Right lobe of liver (tissue), 6 donors: ENCODE measurements around the gene TNFRSF13B. TPM values are rescaled to one million over a fixed set of nuclear protein-coding genes. Genes with fewer than 3 reads are reported as not detected.
"Not testable (repeated sequence)": the region's sequence is repeated elsewhere in the genome, so short reads cannot be mapped to it uniquely, and the experiment has no call there.

Experiments
- ATAC-seq, 4 donors: fragments of 200-7000 bp; cut with Tn5 transposase; one replicate each; pipeline ENCODE4 v1.9.1; 2020; ENCODE audit warnings: mild to moderate bottlenecking in 4 of 4, moderate library complexity in 4 of 4
- DNase-seq, 3 donors: peaks; one replicate each; pipeline ENCODE4 v3.0.0-alpha.2; 2020
- H3K27ac ChIP-seq, 3 donors: fragments of 200-600 bp; one replicate each; pipeline ENCODE4 v1.8.0; 2022
- H3K27me3 ChIP-seq, 2 donors: fragments of 200-600 bp; one replicate each; pipeline ENCODE4 v1.8.0; 2022
- H3K36me3 ChIP-seq, 4 donors: fragments of 200-600 bp; sonication (generic) in 1 of 4; one replicate each; pipeline versions ENCODE4 v1.5.1 to v1.8.0; 2017 to 2022; ENCODE audit warnings: control low read depth in 1 of 4
- H3K4me1 ChIP-seq, 4 donors: fragments of 200-600 bp; sonication (generic) in 1 of 4; one replicate each; pipeline versions ENCODE4 v1.5.1 to v1.8.0; 2017 to 2022; ENCODE audit warnings: control low read depth in 1 of 4
- H3K4me3 ChIP-seq, 3 donors: fragments of 200-600 bp; one replicate each; pipeline ENCODE4 v1.8.0; 2022
- H3K9me3 ChIP-seq, 4 donors: fragments of 200-600 bp; sonication (generic) in 1 of 4; one replicate each; pipeline versions ENCODE4 v1.5.1 to v1.8.0; 2017 to 2022; ENCODE audit warnings: control low read depth in 1 of 4
- CTCF ChIP-seq, 4 donors: fragments of 200-600 bp in 3 of 4; fragments of 450-650 bp in 1 of 4; IDR thresholded peaks; one replicate each; pipeline versions ENCODE4 v1.5.1 to v1.8.0; 2016 to 2022; ENCODE audit warnings: antibody characterized with exemption in 4 of 4, mild to moderate bottlenecking in 2 of 4
- POLR2A ChIP-seq: fragments of 450-650 bp; IDR thresholded peaks from one replicate; pipeline ENCODE4 v1.6.1; 2017; ENCODE audit warnings: antibody characterized with exemption, mild to moderate bottlenecking
- WGBS: methylation state at CpG from one replicate; pipeline ENCODE4 v1.1.6; 2018; ENCODE audit warnings: low coverage, low lambda C conversion rate; ENCODE audit not compliant: insufficient coverage; ENCODE audit errors: missing lambda C conversion rate; 5-methylcytosine and 5-hydroxymethylcytosine counted together
- intact Hi-C, 2 donors: fragments of 100-400 bp; cut with DNase I; formaldehyde crosslinking; loops; one replicate each; pipeline versions ENCODE4 v1.11.2 to v1.14.1; 2022
- total RNA-seq, 6 experiments: library from RNA; depleted of rRNA in 2 of 6; stranded (reverse); fragments of >200 nt in 2 of 6; fragmentation: NEBNext Ultra II Directional in 3 of 6; extraction: Animal tissue kit (Norgen Biotek cat#: 25700) in 3 of 6; gene quantifications; one replicate each; pipeline versions ENCODE4 v1.1.0 to v1.2.4, GENCODE V29; 2016 to 2023
- donor health status: DM: no; HTN: yes; CAD: no.
- donor health status: DM: no; HTN: no; CAD: no.
- donor health status: DM: no; HTN: no; CAD: no.
- donor health status: DM: no; HTN: yes; CAD: no.
- donor health status: DM: no; HTN: yes; CAD: no.

The TNFRSF13B gene
- total RNA-seq, 6 experiments from 2014 or later: 0.44 TPM; not detected in 5

GRCh38 chr17:16922386-16923096 is 49.4 kb downstream of the TNFRSF13B start:
- TF ChIP-seq POLR2A (no peak), CTCF (IDR thresholded peaks at IDR 0.05) (peak in 3 of 4 donors; percentile 8 to 23 (median 12))
- Histone ChIP-seq H3K27ac (no peak overlapping the region), H3K27me3 (no peaks in the 10 kb centered on the region), H3K4me3 (no peak overlapping the region), H3K9me3 (no peaks in the 10 kb centered on the region), H3K36me3 (no peaks in the 10 kb centered on the region), H3K4me1 (peaks cover 0 to 3% (median 0%) of the 10 kb centered on the region in 4 donors)
- ATAC-seq (peak; percentile 16 to 74 (median 50)), DNase-seq (no peak)
- intact Hi-C loops: no loop called here
- WGBS: 100% methylated on average over 1 of the region's 4 CpGs

- H3K4me1 ChIP-seq, H3K36me3 ChIP-seq, ATAC-seq, intact Hi-C loops, H3K27me3 ChIP-seq, H3K9me3 ChIP-seq, H3K27ac ChIP-seq, H3K4me3 ChIP-seq: not testable (repeated sequence)
- peak in 1 of 3 donors; percentile 6 for DNase-seq
- 82% methylated on average over 4 of the region's 6 CpGs for WGBS
Observed at GRCh38 chr17:16921451-16921850, 50.5 kb downstream of the TNFRSF13B start.

- intact Hi-C loops: no loop called here
Observed at GRCh38 chr17:16920628-16921020, 51.3 kb downstream of the TNFRSF13B start.

GRCh38 chr17:16919663-16920627 is 52.0 kb downstream of the TNFRSF13B start:
- DNase-seq: peak in 1 of 3 donors; percentile 35

More at GRCh38 chr17:16920628-16921020, 51.3 kb downstream of the TNFRSF13B start:
- WGBS: 91% methylated on average over 6 of the region's 8 CpGs
- Histone ChIP-seq H3K4me3 (no peak overlapping the region), H3K27ac (no peak overlapping the region), H3K4me1 (peaks cover 0 to 3% (median 0%) of the 10 kb centered on the region in 4 donors), H3K9me3 (no peaks in the 10 kb centered on the region), H3K36me3 (no peaks in the 10 kb centered on the region), H3K27me3 (no peaks in the 10 kb centered on the region)
- DNase-seq (peak in 1 of 3 donors; percentile 23), ATAC-seq (no peak)
- TF ChIP-seq CTCF (IDR thresholded peaks at IDR 0.05) (no peak), POLR2A (no peak)

More at GRCh38 chr17:16919663-16920627, 52.0 kb downstream of the TNFRSF13B start:
- H3K27me3 ChIP-seq: no peaks in the 10 kb centered on the region
- intact Hi-C loops: no loop called here
- H3K4me1 ChIP-seq: peaks cover 0 to 3% (median 0%) of the 10 kb centered on the region in 4 donors
- no peaks in the 10 kb centered on the region for H3K9me3 ChIP-seq
- TF ChIP-seq POLR2A (no peak), CTCF (IDR thresholded peaks at IDR 0.05) (no peak)
- no peak overlapping the region for H3K4me3 ChIP-seq
- no peak overlapping the region for H3K27ac ChIP-seq
- no peaks in the 10 kb centered on the region for H3K36me3 ChIP-seq
- no peak for ATAC-seq
- 77% methylated on average over 7 of the region's 15 CpGs for WGBS
